GM13976 (cell line): ENCODE data around the gene MID1.

ENCODE experiments used
- DNase-seq: peaks from one replicate; pipeline ENCODE4 v3.0.0; 2012; ENCODE audit warnings: low spot score
- CTCF ChIP-seq: IDR thresholded peaks from 2 replicates; pipeline ENCODE4 v1.5.1; 2012; ENCODE audit warnings: borderline replicate concordance, mild to moderate bottlenecking; ENCODE audit not compliant: insufficient read depth; ENCODE audit errors: extremely low read depth, missing control alignments, control extremely low read depth
- in situ Hi-C: fragments of 300-500 bp; cut with MboI; formaldehyde crosslinking; loops from one replicate; pipeline ENCODE4 v1.12.0; 2022; ENCODE audit warnings: low sequenced_read_pairs, mixed read lengths, inconsistent platforms; ENCODE audit not compliant: unreplicated experiment

Gene MID1

GRCh38 chrX:10474913-10475568 is 145.3 kb downstream of the MID1 start:
- TF ChIP-seq CTCF, result no peak
- no peak for DNase-seq
- in situ Hi-C loops, result no loop called here

- in situ Hi-C loops, result no loop called here
- no peak for DNase-seq
- TF ChIP-seq CTCF, result no peak
Measured at GRCh38 chrX:10474510-10474909, 145.9 kb downstream of the MID1 start.

- DNase-seq, result no peak
- no peak for TF ChIP-seq CTCF
- in situ Hi-C loops, result no loop called here
Measured at GRCh38 chrX:10471418-10471817, 149.0 kb downstream of the MID1 start.

GRCh38 chrX:10470009-10470408 is 150.4 kb downstream of the MID1 start:
- DNase-seq, result no peak
- in situ Hi-C loops, result no loop called here
- TF ChIP-seq CTCF, result no peak

- no peak for DNase-seq
- no peak for TF ChIP-seq CTCF
- in situ Hi-C loops, result no loop called here
Measured at GRCh38 chrX:10467793-10468192, 152.6 kb downstream of the MID1 start.

GRCh38 chrX:10465254-10465653 is 155.1 kb downstream of the MID1 start:
- no peak for TF ChIP-seq CTCF
- no peak for DNase-seq
- in situ Hi-C loops, result no loop called here

GRCh38 chrX:10457092-10457491 is 163.3 kb downstream of the MID1 start:
- TF ChIP-seq CTCF, result no peak
- no peak for DNase-seq
- in situ Hi-C loops, result no loop called here
